SK-N-SH (cell line): ENCODE results near the gene DNAJB6. TPM values are rescaled to one million over a fixed set of nuclear protein-coding genes. Genes with fewer than 3 reads are reported as not detected.

ENCODE experiments used
- CTCF ChIA-PET: fragments of 300-600, 350-600 bp; formaldehyde crosslinking; extraction: SDS; loops from one replicate; lab custom pipeline; 2021; lab: Yijun Ruan, JAX
- POLR2A ChIA-PET: fragments of 350-600 bp; sonication (Branson Sonifier 250); formaldehyde crosslinking; extraction: SDS; loops from one replicate; lab custom pipeline; 2020; ENCODE audit warnings: antibody characterized with exemption, inconsistent platforms; lab: Yijun Ruan, JAX
- DNase-seq: peaks from one replicate; pipeline ENCODE4 v3.0.0; 2012
- H2AFZ ChIP-seq: fragments of 200-600 bp; sonication (generic); 2 replicates; pipeline ENCODE4 v1.8.1; 2016; ENCODE audit warnings: antibody characterized with exemption, mild to moderate bottlenecking, low read depth
- H3F3A ChIP-seq: fragments of 200-600 bp; sonication (generic); replicated peaks from 2 replicates; pipeline ENCODE3; 2016; ENCODE audit warnings: antibody characterized with exemption, mild to moderate bottlenecking; ENCODE audit not compliant: insufficient read depth
- H3K27ac ChIP-seq, 2 experiments: fragments of 200-500 bp in 1 of 2; fragments of 200-600 bp in 1 of 2; sonication (Bioruptor generic) in 1 of 2; sonication (generic), shearing (Covaris generic) in 1 of 2; 2 replicates each; pipeline versions ENCODE4 v1.5.1 to v1.6.1; 2014 to 2016; ENCODE audit warnings: low read depth in 2 of 2, inconsistent platforms in 1 of 2, low read length in 1 of 2, mild to moderate bottlenecking in 1 of 2, mixed read lengths in 1 of 2
- H3K27me3 ChIP-seq: fragments of 200-600 bp; sonication (generic), shearing (Covaris generic); 2 replicates; pipeline ENCODE4 v1.6.1; 2016; ENCODE audit warnings: mixed run types; ENCODE audit not compliant: insufficient read depth
- H3K36me3 ChIP-seq, 2 experiments: fragments of 200-500 bp in 1 of 2; fragments of 200-600 bp in 1 of 2; sonication (Bioruptor generic) in 1 of 2; sonication (generic) in 1 of 2; replicated peaks in 1 of 2; 2 replicates each; pipeline versions ENCODE3 to v1.5.1; 2014 to 2016; ENCODE audit warnings: low read length in 1 of 2, mild to moderate bottlenecking in 1 of 2; ENCODE audit not compliant: insufficient read depth in 2 of 2, control insufficient read depth in 1 of 2
- H3K4me1 ChIP-seq, 2 experiments: fragments of 200-500 bp in 1 of 2; fragments of 200-600 bp in 1 of 2; sonication (Bioruptor generic) in 1 of 2; sonication (generic), shearing (Covaris generic) in 1 of 2; 2 replicates each; pipeline versions ENCODE4 v1.5.1 to v1.6.1; 2014 to 2016; ENCODE audit warnings: low read depth in 1 of 2, low read length in 1 of 2, mixed run types in 1 of 2; ENCODE audit not compliant: insufficient read depth in 2 of 2, control insufficient read depth in 1 of 2
- H3K4me2 ChIP-seq: fragments of 200-600 bp; sonication (generic), shearing (Covaris generic); 2 replicates; pipeline ENCODE4 v1.6.1; 2017; ENCODE audit warnings: mixed run types
- H3K4me3 ChIP-seq, 2 experiments: fragments of 200-500 bp in 1 of 2; fragments of 200-600 bp in 1 of 2; sonication (Bioruptor generic) in 1 of 2; sonication (generic), shearing (Covaris generic) in 1 of 2; 2 replicates each; pipeline versions ENCODE4 v1.5.1 to v1.8.1; 2014 to 2016; ENCODE audit warnings: low read depth in 2 of 2, inconsistent platforms in 1 of 2, low read length in 1 of 2, mild to moderate bottlenecking in 1 of 2, mixed read lengths in 1 of 2, moderate library complexity in 1 of 2
- H3K79me2 ChIP-seq: fragments of 200-600 bp; sonication (generic); 2 replicates; pipeline ENCODE4 v1.8.1; 2017; ENCODE audit warnings: mild to moderate bottlenecking; ENCODE audit not compliant: insufficient read depth
- H3K9ac ChIP-seq: fragments of 200-600 bp; sonication (generic); 2 replicates; pipeline ENCODE4 v1.6.1; 2017; ENCODE audit warnings: mixed run types
- H3K9me2 ChIP-seq: fragments of 200-600 bp; sonication (generic); 2 replicates; pipeline ENCODE4 v1.6.1; 2017; ENCODE audit warnings: mixed run types
- H3K9me3 ChIP-seq: fragments of 200-600 bp; sonication (generic); 2 replicates; pipeline ENCODE4 v1.6.1; 2017; ENCODE audit warnings: mixed run types, mild to moderate bottlenecking, moderate library complexity
- H4K20me1 ChIP-seq: fragments of 200-600 bp; sonication (generic); 2 replicates; pipeline ENCODE4 v1.6.1; 2017; ENCODE audit warnings: mild to moderate bottlenecking, mixed run types; ENCODE audit not compliant: insufficient read depth
- ELF1 ChIP-seq: IDR thresholded peaks from 2 replicates; pipeline ENCODE4 v1.4.0; 2012
- EP300 ChIP-seq, 2 experiments: IDR thresholded peaks; 2 replicates each; pipeline versions ENCODE4 v1.4.0 to v1.6.1; 2012; ENCODE audit warnings: borderline replicate concordance in 1 of 2, low read depth in 1 of 2, low read length in 1 of 2
- EZH2phosphoT487 ChIP-seq: fragments of 200-600 bp; sonication (generic); IDR thresholded peaks from 2 replicates; pipeline ENCODE4 v1.6.1; 2017; ENCODE audit warnings: low read depth, mixed run types, mild to moderate bottlenecking, antibody characterized with exemption, moderate library complexity, borderline replicate concordance
- FOXM1 ChIP-seq: IDR thresholded peaks from 2 replicates; pipeline ENCODE4 v1.4.0; 2012; ENCODE audit warnings: low read depth, mild to moderate bottlenecking
- PBX3 ChIP-seq: IDR thresholded peaks from 2 replicates; pipeline ENCODE4; 2012
- RAD21 ChIP-seq: IDR thresholded peaks from 2 replicates; pipeline ENCODE4 v1.6.1; 2012; ENCODE audit warnings: mild to moderate bottlenecking, low read length
- REST ChIP-seq: IDR thresholded peaks from 2 replicates; pipeline ENCODE4 v1.6.1; 2012; ENCODE audit warnings: mild to moderate bottlenecking, low read depth, low read length, moderate library complexity
- RFX5 ChIP-seq: IDR thresholded peaks from 2 replicates; pipeline ENCODE4 v1.6.1; 2012; ENCODE audit warnings: mild to moderate bottlenecking, improper control_type of control experiment, low read length
- SMC3 ChIP-seq: IDR thresholded peaks from 2 replicates; pipeline ENCODE4 v1.6.1; 2012; ENCODE audit warnings: low read depth, low read length, improper control_type of control experiment
- TAF1 ChIP-seq: IDR thresholded peaks from 2 replicates; pipeline ENCODE4 v1.6.1; 2012; ENCODE audit warnings: low read depth, mild to moderate bottlenecking, low read length, moderate library complexity, borderline replicate concordance
- USF1 ChIP-seq: IDR thresholded peaks from 2 replicates; pipeline ENCODE4 v1.4.0; 2012; ENCODE audit warnings: low read depth, borderline replicate concordance
- ZBTB33 ChIP-seq: IDR thresholded peaks from 2 replicates; pipeline ENCODE4 v1.4.0; 2012; ENCODE audit warnings: low read depth, borderline replicate concordance
- WGBS: methylation state at CpG from one replicate; pipeline ENCODE4 v1.1.6; 2017; ENCODE audit warnings: low lambda C conversion rate; 5-methylcytosine and 5-hydroxymethylcytosine counted together
- polyA plus RNA-seq, 3 experiments: library from polyadenylated mRNA; depleted of rRNA; stranded (reverse); fragments of >200 nt; gene quantifications; 2 replicates each; pipeline ENCODE4 v1.2.3, GENCODE V29; 2012

DNAJB6 gene
- polyA plus RNA-seq, 1 of the 3 experiments (the other 2 are of a cell fraction) = 176 TPM

GRCh38 chr7:157379493-157379892 is 42.7 kb downstream of the DNAJB6 start:
- POLR2A ChIA-PET = no interaction called here
- Histone ChIP-seq H3F3A (no peaks in the 10 kb centered on the region), H3K9me2 (no peaks in the 10 kb centered on the region), H3K79me2 (peaks cover 100% of the 10 kb centered on the region), H4K20me1 (peaks cover 86% of the 10 kb centered on the region), H3K4me3 (no peak overlapping the region), H3K9me3 (no peaks in the 10 kb centered on the region), H3K27me3 (no peaks in the 10 kb centered on the region), H3K4me1 (no peaks in the 10 kb centered on the region; a peak in 1 of 4 replicates), H2AFZ (no peak overlapping the region), H3K4me2 (no peak overlapping the region), H3K9ac (no peak overlapping the region), H3K36me3 (peaks cover 49 to 71% of the 10 kb centered on the region in 2 experiments), H3K27ac (no peak overlapping the region)
- 88% methylated on average over 1 of the region's 1 CpG for WGBS
- CTCF ChIA-PET = interaction anchor here (0.8 to 7.1 kb wide), 7 partner anchors 8 to 106 kb away, joined by 3 to 37 read pairs (median 4); no protein-coding TSS in a partner anchor
- no peak for TF ChIP-seq REST
- TF ChIP-seq SMC3 = no peak
- no peak for TF ChIP-seq USF1
- no peak for DNase-seq

GRCh38 chr7:157380416-157380815 is 43.6 kb downstream of the DNAJB6 start:
- POLR2A ChIA-PET = no interaction called here
- Histone ChIP-seq H4K20me1 (peaks cover 79% of the 10 kb centered on the region), H3K4me3 (no peak overlapping the region), H3K27me3 (no peaks in the 10 kb centered on the region), H3K9me3 (no peaks in the 10 kb centered on the region), H2AFZ (no peak overlapping the region), H3K4me2 (no peak overlapping the region), H3K9ac (no peak overlapping the region), H3K27ac (no peak overlapping the region), H3K79me2 (peaks cover 95% of the 10 kb centered on the region), H3K36me3 (peaks cover 58 to 72% of the 10 kb centered on the region in 2 experiments), H3K9me2 (no peaks in the 10 kb centered on the region), H3F3A (peaks cover 8% of the 10 kb centered on the region), H3K4me1 (no peaks in the 10 kb centered on the region; a peak in 1 of 4 replicates)
- 95% methylated on average over 7 of the region's 7 CpGs for WGBS
- TF ChIP-seq EZH2phosphoT487 = no peak
- no peak for TF ChIP-seq ELF1
- TF ChIP-seq FOXM1 = no peak
- no peak for TF ChIP-seq RFX5
- TF ChIP-seq USF1 = no peak
- no peak for TF ChIP-seq ZBTB33
- TF ChIP-seq PBX3 = no peak
- TF ChIP-seq TAF1 = no peak
- TF ChIP-seq EP300 (IDR thresholded peaks at IDR 0.05; ENCODE audit: borderline replicate concordance in 1 of 2, low read depth in 1 of 2, low read length in 1 of 2) = no peak
- no peak for TF ChIP-seq RAD21
- no peak for DNase-seq
- CTCF ChIA-PET = interaction anchor here (0.6 to 7.1 kb wide), 3 partner anchors 8 to 236 kb away, joined by 3 to 37 read pairs (median 4); no protein-coding TSS in a partner anchor
